ENCODE results near the gene DNAH10. TPM values are rescaled to one million over a fixed set of nuclear protein-coding genes. Genes with fewer than 3 reads are reported as not detected.
A peak's percentile ranks its signal among the peaks of the same experiment; 100 is the strongest.

The DNAH10 gene
- total RNA-seq, result 1 to 10 TPM in 1 of 4 donors, under 1 TPM in 3; under 0.01 to 1.7 (median 0.28) TPM

- peak; percentile 28 to 65 (median 54) for DNase-seq
- TF ChIP-seq POLR2A (IDR thresholded peaks at IDR 0.05), result no peak
- TF ChIP-seq CTCF (IDR thresholded peaks at IDR 0.05), result peak in 3 of 6 experiments; percentile 16 to 22 (median 20)
- peaks cover 0 to 32% (median 4%) of the 10 kb centered on the region in 4 donors for H3K4me1 ChIP-seq
- H3K4me3 ChIP-seq, result peak within 1 kb of the TSS; percentile 38 to 63 (median 60)
- H3K9me3 ChIP-seq, result no peaks in the 10 kb centered on the region
- peak within 1 kb of the TSS in 1 of 4 donors; percentile 28 for H3K27ac ChIP-seq
- H3K36me3 ChIP-seq, result peaks cover 0 to 13% (median 0%) of the 10 kb centered on the region in 3 donors
- H3K27me3 ChIP-seq, result no peaks in the 10 kb centered on the region
Observed at GRCh38 chr12:123761841-123762714, at the start of gene DNAH10. Gene DNAH10, plus strand, starts transcription at chr12:123762301. Its CDS starts 36 bp downstream, at chr12:123762337.

GRCh38 chr12:123712780-123713319 lies 49.3 kb upstream of the DNAH10 start:
- Histone ChIP-seq H3K36me3 (no peaks in the 10 kb centered on the region), H3K4me3 (peak overlapping the region; percentile 95 to 99 (median 98)), H3K27me3 (no peaks in the 10 kb centered on the region), H3K27ac (peak overlapping the region; percentile 77 to 87 (median 80)), H3K4me1 (peaks cover 0 to 25% (median 4%) of the 10 kb centered on the region in 4 donors), H3K9me3 (no peaks in the 10 kb centered on the region)
- DNase-seq, result peak in 1 of 3 donors; percentile 58
- TF ChIP-seq CTCF (IDR thresholded peaks at IDR 0.05) (no peak), POLR2A (IDR thresholded peaks at IDR 0.05) (no peak)

- Histone ChIP-seq H3K36me3 (no peaks in the 10 kb centered on the region), H3K4me1 (peaks cover 0 to 25% (median 4%) of the 10 kb centered on the region in 4 donors), H3K27ac (peak overlapping the region in 3 of 4 donors; percentile 77 to 81 (median 80)), H3K4me3 (peak overlapping the region; percentile 95 to 99 (median 98)), H3K9me3 (no peaks in the 10 kb centered on the region), H3K27me3 (no peaks in the 10 kb centered on the region)
- no peak for TF ChIP-seq CTCF (IDR thresholded peaks at IDR 0.05)
- TF ChIP-seq POLR2A (IDR thresholded peaks at IDR 0.05), result peak; percentile 31 to 55
- peak in 1 of 3 donors; percentile 57 for DNase-seq
Observed at GRCh38 chr12:123713398-123713797, 48.7 kb upstream of the DNAH10 start.

GRCh38 chr12:123713823-123714585 lies 48.1 kb upstream of the DNAH10 start:
- DNase-seq, result peak in 1 of 3 donors; percentile 55
- H3K4me3 ChIP-seq, result peak overlapping the region in 3 of 4 donors; percentile 95 to 99 (median 98)

More at GRCh38 chr12:123713823-123714585, 48.1 kb upstream of the DNAH10 start:
- Histone ChIP-seq H3K27me3 (no peaks in the 10 kb centered on the region), H3K4me1 (peaks cover 0 to 25% (median 4%) of the 10 kb centered on the region in 4 donors), H3K9me3 (no peaks in the 10 kb centered on the region), H3K27ac (peak overlapping the region; percentile 15 to 81 (median 78)), H3K36me3 (peaks cover 0 to 1% (median 0%) of the 10 kb centered on the region in 3 donors)
- TF ChIP-seq POLR2A (IDR thresholded peaks at IDR 0.05), result no peak
- TF ChIP-seq CTCF (IDR thresholded peaks at IDR 0.05), result no peak
